Stomach (tissue), 4 donors: Measurements from ENCODE around the gene ALG1.
"Not testable (repeated sequence)": the region's sequence is repeated elsewhere in the genome, so short reads cannot be mapped to it uniquely, and the experiment has no call there.

Source experiments
- CTCF ChIP-seq, 7 experiments: fragments of 450-650 bp in 4 of 7; fragments of 200-600 bp in 3 of 7; sonication (generic) in 3 of 7; IDR thresholded peaks; one replicate each; pipeline ENCODE4 v1.5.1; 2016 to 2019; ENCODE audit warnings: antibody characterized with exemption in 7 of 7, control low read depth in 2 of 7, mild to moderate bottlenecking in 1 of 7
- EP300 ChIP-seq: sonication (generic); formaldehyde crosslinking; IDR thresholded peaks from one replicate; pipeline ENCODE4 v1.6.1; 2017; ENCODE audit warnings: antibody characterized with exemption
- POLR2A ChIP-seq, 4 donors: fragments of 450-650 bp; IDR thresholded peaks; one replicate each; pipeline ENCODE4 v1.6.1; 2016; ENCODE audit warnings: antibody characterized with exemption in 4 of 4, control low read depth in 2 of 4, mild to moderate bottlenecking in 1 of 4, moderate library complexity in 1 of 4
- POLR2AphosphoS5 ChIP-seq, 3 donors: sonication (generic); formaldehyde crosslinking; IDR thresholded peaks; one replicate each; pipeline ENCODE4 v1.6.1; 2016; ENCODE audit warnings: antibody characterized with exemption in 3 of 3

- TF ChIP-seq EP300; CTCF (IDR thresholded peaks at IDR 0.05); POLR2A (IDR thresholded peaks at IDR 0.05); POLR2AphosphoS5 (IDR thresholded peaks at IDR 0.05): not testable (repeated sequence)
These were observed 22.1 kb downstream of the ALG1 start for GRCh38 chr16:5093746-5094145.
